GM21367 (cell line): ENCODE results near the gene VWA3B.
A peak's percentile ranks its signal among the peaks of the same experiment; 100 is the strongest.
"Not testable (repeated sequence)": the region's sequence is repeated elsewhere in the genome, so short reads cannot be mapped to it uniquely, and the experiment has no call there.

Experiments
- ATAC-seq: cut with Tn5 transposase; IDR thresholded peaks from one replicate; pipeline ENCODE4 v1.9.1; 2021; ENCODE audit not compliant: unreplicated experiment

VWA3B gene

GRCh38 chr2:98086491-98087446, at the start of gene VWA3B:
VWA3B (plus strand) TSS chr2:98087167; CDS start chr2:98093093, 5,926 bp downstream.
- peak; percentile 65 for ATAC-seq

GRCh38 chr2:98037206-98037605, 49.8 kb upstream of the VWA3B start:
- no peak for ATAC-seq

- ATAC-seq: no peak
Measured at GRCh38 chr2:98037666-98038336, 49.2 kb upstream of the VWA3B start.

GRCh38 chr2:98039085-98039756, 47.7 kb upstream of the VWA3B start:
- no peak for ATAC-seq

- no peak for ATAC-seq
Measured at GRCh38 chr2:98040331-98040939, 46.5 kb upstream of the VWA3B start.

GRCh38 chr2:98043101-98043500, 43.9 kb upstream of the VWA3B start:
- no peak for ATAC-seq

- not testable (repeated sequence) for ATAC-seq
Measured at GRCh38 chr2:98044730-98045129, 42.2 kb upstream of the VWA3B start.

GRCh38 chr2:98050070-98050469, 36.9 kb upstream of the VWA3B start:
- no peak for ATAC-seq

GRCh38 chr2:98058191-98058975, 28.6 kb upstream of the VWA3B start:
- ATAC-seq: no peak

- ATAC-seq: no peak
Measured at GRCh38 chr2:98060277-98060676, 26.7 kb upstream of the VWA3B start.

- ATAC-seq: no peak
Measured at GRCh38 chr2:98063291-98063854, 23.6 kb upstream of the VWA3B start.

- no peak for ATAC-seq
Measured at GRCh38 chr2:98065808-98066207, 21.2 kb upstream of the VWA3B start.

GRCh38 chr2:98067160-98067559, 19.8 kb upstream of the VWA3B start:
- no peak for ATAC-seq

GRCh38 chr2:98070081-98070480, 16.9 kb upstream of the VWA3B start:
- ATAC-seq: no peak

- no peak for ATAC-seq
Measured at GRCh38 chr2:98072442-98072841, 14.5 kb upstream of the VWA3B start.

GRCh38 chr2:98078701-98079100, 8.3 kb upstream of the VWA3B start:
- ATAC-seq: no peak

GRCh38 chr2:98084151-98084868, 2.7 kb upstream of the VWA3B start:
- no peak for ATAC-seq

GRCh38 chr2:98084869-98085238, 2.1 kb upstream of the VWA3B start:
- ATAC-seq: no peak

GRCh38 chr2:98085649-98086048, 1.3 kb upstream of the VWA3B start:
- ATAC-seq: no peak
